Activated T-helper 1 cell treated with Interleukin-2 at 50 U/mL for 16 hours (primary cell): Measurements from ENCODE around the gene APCDD1L.
"Not testable (repeated sequence)": the region's sequence is repeated elsewhere in the genome, so short reads cannot be mapped to it uniquely, and the experiment has no call there.

Experiments
- DNase-seq: peaks from one replicate; pipeline ENCODE4 v3.0.0-alpha.2; 2020; ENCODE audit warnings: low read depth

APCDD1L gene

GRCh38 chr20:58545565-58546415 lies 30.6 kb upstream of the APCDD1L start:
- no peak for DNase-seq

- DNase-seq: no peak
Measured at GRCh38 chr20:58544891-58545290, 29.7 kb upstream of the APCDD1L start.

GRCh38 chr20:58544286-58544685 lies 29.1 kb upstream of the APCDD1L start:
- no peak for DNase-seq

GRCh38 chr20:58543274-58543673 lies 28.1 kb upstream of the APCDD1L start:
- no peak for DNase-seq

- no peak for DNase-seq
Measured at GRCh38 chr20:58542411-58543095, 27.4 kb upstream of the APCDD1L start.

- not testable (repeated sequence) for DNase-seq
Measured at GRCh38 chr20:58542034-58542410, 26.8 kb upstream of the APCDD1L start.

GRCh38 chr20:58538752-58539151 lies 23.6 kb upstream of the APCDD1L start:
- DNase-seq: no peak

- DNase-seq: no peak
Measured at GRCh38 chr20:58537831-58538230, 22.6 kb upstream of the APCDD1L start.

GRCh38 chr20:58536289-58536688 lies 21.1 kb upstream of the APCDD1L start:
- no peak for DNase-seq

GRCh38 chr20:58531657-58532056 lies 16.5 kb upstream of the APCDD1L start:
- no peak for DNase-seq

GRCh38 chr20:58531063-58531462 lies 15.9 kb upstream of the APCDD1L start:
- no peak for DNase-seq

- no peak for DNase-seq
Measured at GRCh38 chr20:58528412-58528811, 13.2 kb upstream of the APCDD1L start.

- DNase-seq: no peak
Measured at GRCh38 chr20:58526411-58526810, 11.2 kb upstream of the APCDD1L start.

- DNase-seq: no peak
Measured at GRCh38 chr20:58524814-58525213, 9.6 kb upstream of the APCDD1L start.

GRCh38 chr20:58523971-58524315 lies 8.7 kb upstream of the APCDD1L start:
- DNase-seq: no peak

GRCh38 chr20:58523072-58523970 lies 8.1 kb upstream of the APCDD1L start:
- no peak for DNase-seq

- no peak for DNase-seq
Measured at GRCh38 chr20:58522666-58523065, 7.5 kb upstream of the APCDD1L start.

- no peak for DNase-seq
Measured at GRCh38 chr20:58521763-58522162, 6.6 kb upstream of the APCDD1L start.

GRCh38 chr20:58519940-58520712 lies 4.9 kb upstream of the APCDD1L start:
- DNase-seq: no peak

GRCh38 chr20:58518896-58519593 lies 3.8 kb upstream of the APCDD1L start:
- no peak for DNase-seq

- DNase-seq: no peak
Measured at GRCh38 chr20:58518387-58518786, 3.2 kb upstream of the APCDD1L start.
